ENCODE measurements around the gene HCRTR2.
"Not testable (repeated sequence)": the region's sequence is repeated elsewhere in the genome, so short reads cannot be mapped to it uniquely, and the experiment has no call there.

HCRTR2 gene

DNA sequence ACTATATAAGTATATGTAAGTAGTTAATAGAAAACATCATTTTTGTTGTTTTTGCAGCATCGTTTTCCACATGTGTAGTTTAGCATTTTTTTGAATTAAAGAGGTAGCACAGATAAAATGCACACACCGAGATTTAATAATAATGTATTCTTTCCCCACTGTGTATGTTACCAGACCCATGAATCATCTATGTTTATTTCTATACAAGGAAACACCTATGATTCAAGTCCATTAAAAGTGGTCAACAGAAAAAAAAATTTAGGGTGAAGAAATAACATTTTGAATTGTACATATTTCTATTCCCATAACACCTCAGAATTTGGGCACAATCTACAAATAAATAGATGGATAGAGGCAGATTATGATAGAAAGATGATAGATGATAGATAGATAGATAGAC lies 31.7 kb upstream of the HCRTR2 start:
- TF ChIP-seq, protein P1, sequence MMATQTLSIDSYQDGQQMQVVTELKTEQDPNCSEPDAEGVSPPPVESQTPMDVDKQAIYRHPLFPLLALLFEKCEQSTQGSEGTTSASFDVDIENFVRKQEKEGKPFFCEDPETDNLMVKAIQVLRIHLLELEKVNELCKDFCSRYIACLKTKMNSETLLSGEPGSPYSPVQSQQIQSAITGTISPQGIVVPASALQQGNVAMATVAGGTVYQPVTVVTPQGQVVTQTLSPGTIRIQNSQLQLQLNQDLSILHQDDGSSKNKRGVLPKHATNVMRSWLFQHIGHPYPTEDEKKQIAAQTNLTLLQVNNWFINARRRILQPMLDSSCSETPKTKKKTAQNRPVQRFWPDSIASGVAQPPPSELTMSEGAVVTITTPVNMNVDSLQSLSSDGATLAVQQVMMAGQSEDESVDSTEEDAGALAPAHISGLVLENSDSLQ (IDR thresholded peaks at IDR 0.05), result no peak
- TF ChIP-seq FOXA1 (IDR thresholded peaks at IDR 0.05), result no peak
- no peak for TF ChIP-seq NFRKB (IDR thresholded peaks at IDR 0.05)
- TF ChIP-seq SUZ12 (IDR thresholded peaks at IDR 0.05), result no peak
- TF ChIP-seq L3MBTL2 (conservative IDR thresholded peaks at IDR 0.05), result no peak
- TF ChIP-seq ZNF384 (IDR thresholded peaks at IDR 0.05), result no peak
- no peak for TF ChIP-seq LEF1 (IDR thresholded peaks at IDR 0.05; ENCODE audit: borderline replicate concordance)
- no peak for TF ChIP-seq FOXM1 (IDR thresholded peaks at IDR 0.05; ENCODE audit: borderline replicate concordance)
- TF ChIP-seq ELF4 (IDR thresholded peaks at IDR 0.05), result no peak
- TF ChIP-seq TARDBP (IDR thresholded peaks at IDR 0.05), result no peak
- TF ChIP-seq CTBP1 (IDR thresholded peaks at IDR 0.05; ENCODE audit: borderline replicate concordance), result no peak
- no peak for TF ChIP-seq BHLHE40 (IDR thresholded peaks at IDR 0.05; ENCODE audit: borderline replicate concordance)
- TF ChIP-seq SP1 (IDR thresholded peaks at IDR 0.05), result no peak
- TF ChIP-seq FOXK2 (IDR thresholded peaks at IDR 0.05), result no peak
- TF ChIP-seq ARNT (IDR thresholded peaks at IDR 0.05), result no peak
- no peak for TF ChIP-seq HDGF (IDR thresholded peaks at IDR 0.05; ENCODE audit: borderline replicate concordance)
- CTCF ChIA-PET, result no interaction called here
- POLR2A ChIA-PET, result no interaction called here
- no peak for DNase-seq (ENCODE audit: extremely low spot score)

- POLR2A ChIA-PET, result no interaction called here
- no peak for DNase-seq (ENCODE audit: extremely low spot score)
- no peak for TF ChIP-seq FOXA1 (IDR thresholded peaks at IDR 0.05)
- no peak for TF ChIP-seq SUZ12 (IDR thresholded peaks at IDR 0.05)
- no peak for TF ChIP-seq L3MBTL2 (conservative IDR thresholded peaks at IDR 0.05)
- TF ChIP-seq CTBP1 (IDR thresholded peaks at IDR 0.05; ENCODE audit: borderline replicate concordance), result no peak
- TF ChIP-seq ARNT (IDR thresholded peaks at IDR 0.05), result no peak
- TF ChIP-seq FOXK2 (IDR thresholded peaks at IDR 0.05), result no peak
- TF ChIP-seq BHLHE40 (IDR thresholded peaks at IDR 0.05; ENCODE audit: borderline replicate concordance), result no peak
- no peak for TF ChIP-seq ZNF384 (IDR thresholded peaks at IDR 0.05)
- TF ChIP-seq LEF1 (IDR thresholded peaks at IDR 0.05; ENCODE audit: borderline replicate concordance), result no peak
- TF ChIP-seq SP1 (IDR thresholded peaks at IDR 0.05), result no peak
- TF ChIP-seq HDGF (IDR thresholded peaks at IDR 0.05; ENCODE audit: borderline replicate concordance), result no peak
- no peak for TF ChIP-seq TARDBP (IDR thresholded peaks at IDR 0.05)
- TF ChIP-seq FOXM1 (IDR thresholded peaks at IDR 0.05; ENCODE audit: borderline replicate concordance), result no peak
- TF ChIP-seq, protein P1 (IDR thresholded peaks at IDR 0.05), result no peak
- TF ChIP-seq ELF4 (IDR thresholded peaks at IDR 0.05), result no peak
- TF ChIP-seq NFRKB (IDR thresholded peaks at IDR 0.05), result no peak
- CTCF ChIA-PET, result no interaction called here
These were observed 21.0 kb upstream of the HCRTR2 start for GRCh38 chr6:55153284-55153683.

GRCh38 chr6:55158784-55159183 lies 15.5 kb upstream of the HCRTR2 start:
- POLR2A ChIA-PET; DNase-seq (ENCODE audit: extremely low spot score): not testable (repeated sequence)
- CTCF ChIA-PET, result interaction anchor here (1.0 kb wide), 1 partner anchor 12 kb away, joined by 3 read pairs; no protein-coding TSS in a partner anchor

GRCh38 chr6:55167860-55168259 lies 6.5 kb upstream of the HCRTR2 start:
- ChIA-PET POLR2A (no interaction called here), CTCF (no interaction called here)

GRCh38 chr6:55175078-55176049 lies 1.0 kb downstream of the HCRTR2 start:
- DNase-seq (ENCODE audit: extremely low spot score), result peak; percentile 14
- POLR2A ChIA-PET, result no interaction called here
- TF ChIP-seq TARDBP (IDR thresholded peaks at IDR 0.05) (no peak), NFRKB (IDR thresholded peaks at IDR 0.05) (no peak), FOXM1 (IDR thresholded peaks at IDR 0.05; ENCODE audit: borderline replicate concordance) (no peak), FOXK2 (IDR thresholded peaks at IDR 0.05) (no peak), L3MBTL2 (conservative IDR thresholded peaks at IDR 0.05) (no peak), CTBP1 (IDR thresholded peaks at IDR 0.05; ENCODE audit: borderline replicate concordance) (no peak), BHLHE40 (IDR thresholded peaks at IDR 0.05; ENCODE audit: borderline replicate concordance) (no peak), LEF1 (IDR thresholded peaks at IDR 0.05; ENCODE audit: borderline replicate concordance) (no peak), ZNF384 (IDR thresholded peaks at IDR 0.05) (no peak), SP1 (IDR thresholded peaks at IDR 0.05) (no peak), SUZ12 (IDR thresholded peaks at IDR 0.05) (no peak), ELF4 (IDR thresholded peaks at IDR 0.05) (no peak)
- TF ChIP-seq, protein P1 (IDR thresholded peaks at IDR 0.05), result no peak
- CTCF ChIA-PET, result interaction anchor here (0.7 to 1.5 kb wide), 2 partner anchors 8 to 452 kb away, joined by 4 read pairs; no protein-coding TSS in a partner anchor

More at GRCh38 chr6:55167860-55168259, 6.5 kb upstream of the HCRTR2 start:
- DNase-seq (ENCODE audit: extremely low spot score), result no peak
- TF ChIP-seq ZNF384 (IDR thresholded peaks at IDR 0.05) (no peak), TARDBP (IDR thresholded peaks at IDR 0.05) (no peak), HDGF (IDR thresholded peaks at IDR 0.05; ENCODE audit: borderline replicate concordance) (no peak), ARNT (IDR thresholded peaks at IDR 0.05) (no peak), LEF1 (IDR thresholded peaks at IDR 0.05; ENCODE audit: borderline replicate concordance) (no peak), SP1 (IDR thresholded peaks at IDR 0.05) (no peak), FOXK2 (IDR thresholded peaks at IDR 0.05) (no peak), CTBP1 (IDR thresholded peaks at IDR 0.05; ENCODE audit: borderline replicate concordance) (no peak), FOXM1 (IDR thresholded peaks at IDR 0.05; ENCODE audit: borderline replicate concordance) (no peak), SUZ12 (IDR thresholded peaks at IDR 0.05) (no peak), NFRKB (IDR thresholded peaks at IDR 0.05) (no peak), BHLHE40 (IDR thresholded peaks at IDR 0.05; ENCODE audit: borderline replicate concordance) (no peak), ELF4 (IDR thresholded peaks at IDR 0.05) (no peak), L3MBTL2 (conservative IDR thresholded peaks at IDR 0.05) (no peak), FOXA1 (IDR thresholded peaks at IDR 0.05) (no peak)
- TF ChIP-seq, protein P1 (IDR thresholded peaks at IDR 0.05), result no peak

All from HEK293T (cell line).